Neuronal stem cell (in vitro differentiated cells): ENCODE data around the gene HNRNPC.

Experiments used
- DNase-seq: peaks from one replicate; pipeline ENCODE4 v3.0.0-alpha.2; 2013; ENCODE audit warnings: low spot score
- H2AFZ ChIP-seq: one replicate; pipeline ENCODE4 v1.6.1; 2013; ENCODE audit warnings: mild to moderate bottlenecking, low read length, inconsistent platforms
- H2AK5ac ChIP-seq: 2 replicates; pipeline ENCODE4 v1.6.1; 2013; ENCODE audit warnings: low read depth, mild to moderate bottlenecking, inconsistent platforms, low read length, moderate library complexity, mixed read lengths
- H2BK120ac ChIP-seq: 2 replicates; pipeline ENCODE4 v1.6.1; 2013; ENCODE audit warnings: low read depth, mild to moderate bottlenecking, inconsistent platforms, low read length, moderate library complexity, mixed read lengths
- H2BK12ac ChIP-seq: one replicate; pipeline ENCODE4 v1.6.1; 2013; ENCODE audit warnings: low read length, inconsistent platforms
- H2BK15ac ChIP-seq: 2 replicates; pipeline ENCODE4 v1.6.1; 2013; ENCODE audit warnings: mild to moderate bottlenecking, low read length, inconsistent platforms, mixed read lengths
- H2BK5ac ChIP-seq: one replicate; pipeline ENCODE4 v1.6.1; 2013; ENCODE audit warnings: inconsistent platforms, mild to moderate bottlenecking, low read length, moderate library complexity
- H3K14ac ChIP-seq: one replicate; pipeline ENCODE4 v1.6.1; 2013; ENCODE audit warnings: low read length, inconsistent platforms
- H3K18ac ChIP-seq: 2 replicates; pipeline ENCODE4 v1.6.1; 2013; ENCODE audit warnings: low read length, inconsistent platforms
- H3K23ac ChIP-seq: 2 replicates; pipeline ENCODE4 v1.6.1; 2013; ENCODE audit warnings: low read depth, mild to moderate bottlenecking, mixed read lengths, low read length, inconsistent platforms; ENCODE audit not compliant: poor library complexity
- H3K27ac ChIP-seq: replicated peaks from 3 replicates; pipeline ENCODE4 v1.5.1; 2013; ENCODE audit warnings: low read length, inconsistent platforms
- H3K27me3 ChIP-seq, 3 experiments: 2 replicates each; pipeline ENCODE4 v1.6.1; 2013; ENCODE audit warnings: low read length in 3 of 3, mild to moderate bottlenecking in 2 of 3, inconsistent platforms in 1 of 3, low read depth in 1 of 3, mixed read lengths in 1 of 3, moderate library complexity in 1 of 3; ENCODE audit not compliant: control insufficient read depth in 3 of 3, insufficient read depth in 3 of 3
- H3K36me3 ChIP-seq, 2 donors: replicated peaks in 1 of 2; 2 replicates each; pipeline ENCODE4 v1.6.1; 2013; ENCODE audit warnings: low read length in 2 of 2; ENCODE audit not compliant: control insufficient read depth in 2 of 2, insufficient read depth in 2 of 2
- H3K4ac ChIP-seq: 2 replicates; pipeline ENCODE4 v1.6.1; 2013; ENCODE audit warnings: inconsistent platforms, mild to moderate bottlenecking, low read length, moderate library complexity
- H3K4me1 ChIP-seq, 2 donors: 1 replicate in 1 of 2; 2 replicates in 1 of 2; pipeline ENCODE4 v1.6.1; 2013; ENCODE audit warnings: low read length in 2 of 2, low read depth in 1 of 2; ENCODE audit not compliant: control insufficient read depth in 2 of 2, insufficient read depth in 1 of 2
- H3K4me2 ChIP-seq: one replicate; pipeline ENCODE4 v1.6.1; 2013; ENCODE audit warnings: mild to moderate bottlenecking, low read length, inconsistent platforms; ENCODE audit not compliant: insufficient read depth, poor library complexity, severe bottlenecking
- H3K4me3 ChIP-seq, 2 donors: 2 replicates each; pipeline ENCODE4 v1.5.1; 2013; ENCODE audit warnings: low read length in 2 of 2, mild to moderate bottlenecking in 2 of 2, inconsistent platforms in 1 of 2, moderate library complexity in 1 of 2
- H3K79me1 ChIP-seq: one replicate; pipeline ENCODE4 v1.6.1; 2013; ENCODE audit warnings: low read depth, mild to moderate bottlenecking, inconsistent platforms, low read length, moderate library complexity
- H3K9ac ChIP-seq: one replicate; pipeline ENCODE4 v1.6.1; 2013; ENCODE audit warnings: mild to moderate bottlenecking, low read depth, low read length, inconsistent platforms; ENCODE audit not compliant: poor library complexity
- H3K9me3 ChIP-seq, 2 donors: replicated peaks in 1 of 2; 2 replicates each; pipeline versions ENCODE3 to v1.6.1; 2013; ENCODE audit warnings: low read length in 2 of 2, mild to moderate bottlenecking in 2 of 2, inconsistent platforms in 1 of 2, low read depth in 1 of 2, mixed read lengths in 1 of 2, moderate library complexity in 1 of 2; ENCODE audit not compliant: control insufficient read depth in 2 of 2, insufficient read depth in 1 of 2
- H4K8ac ChIP-seq: one replicate; pipeline ENCODE4 v1.6.1; 2013; ENCODE audit warnings: low read depth, mild to moderate bottlenecking, inconsistent platforms, low read length, moderate library complexity
- H4K91ac ChIP-seq: one replicate; pipeline ENCODE4 v1.6.1; 2013; ENCODE audit warnings: low read length, low read depth, mild to moderate bottlenecking, inconsistent platforms; ENCODE audit not compliant: poor library complexity
- WGBS, 2 donors: extraction: QIAGEN DNeasy Blood & Tissue Kit; methylation state at CpG; one replicate each; pipeline ENCODE4 v1.1.7; 2013; ENCODE audit warnings: missing lambda C conversion rate in 2 of 2, mixed read lengths in 1 of 2; ENCODE audit not compliant: insufficient read length in 2 of 2, insufficient replicate concordance in 1 of 2; ENCODE audit errors: extremely low coverage in 2 of 2; 5-methylcytosine and 5-hydroxymethylcytosine counted together

The HNRNPC gene

DNA sequence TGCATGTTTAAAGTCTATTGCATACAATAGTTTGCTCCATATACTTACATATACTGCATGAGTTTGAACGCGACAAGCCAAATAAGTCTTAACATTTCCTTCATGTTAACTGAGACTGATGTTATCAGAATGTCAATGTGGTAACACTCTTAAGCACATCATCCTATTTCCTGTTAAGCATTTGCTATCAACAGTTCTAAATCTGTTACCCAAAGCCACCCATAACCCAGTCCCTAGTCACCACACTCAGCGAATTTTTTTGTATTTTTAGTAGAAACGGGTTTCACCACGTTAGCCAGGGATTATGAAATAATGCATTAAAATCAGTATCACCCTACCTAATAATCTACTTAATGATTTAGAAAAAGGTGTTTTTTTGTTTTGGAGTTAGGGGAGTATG, 39.4 kb downstream of the HNRNPC start:
- no peak overlapping the region for H3K4me2 ChIP-seq
- no peak for DNase-seq
- H3K9ac ChIP-seq = no peak overlapping the region
- H4K91ac ChIP-seq = no peak overlapping the region
- no peak overlapping the region for H3K27ac ChIP-seq
- H2BK15ac ChIP-seq = no peak overlapping the region
- H3K79me1 ChIP-seq = peaks cover 3% of the 10 kb centered on the region
- H3K14ac ChIP-seq = no peak overlapping the region
- H2BK5ac ChIP-seq = no peak overlapping the region
- H3K36me3 ChIP-seq = peaks cover 45 to 100% of the 10 kb centered on the region in 2 donors
- no peaks in the 10 kb centered on the region for H3K4me1 ChIP-seq
- no CpG with 5 or more reads among the region's 5 CpGs for WGBS, 2 donors
- H2BK12ac ChIP-seq = no peak overlapping the region
- no peak overlapping the region for H3K4me3 ChIP-seq
- no peak overlapping the region for H2BK120ac ChIP-seq
- H3K23ac ChIP-seq = no peak overlapping the region
- H2AFZ ChIP-seq = no peak overlapping the region
- no peak overlapping the region for H3K18ac ChIP-seq
- H3K9me3 ChIP-seq = no peaks in the 10 kb centered on the region
- H4K8ac ChIP-seq = no peak overlapping the region
- no peak overlapping the region for H3K4ac ChIP-seq
- H2AK5ac ChIP-seq = no peak overlapping the region
- no peaks in the 10 kb centered on the region for H3K27me3 ChIP-seq

DNA sequence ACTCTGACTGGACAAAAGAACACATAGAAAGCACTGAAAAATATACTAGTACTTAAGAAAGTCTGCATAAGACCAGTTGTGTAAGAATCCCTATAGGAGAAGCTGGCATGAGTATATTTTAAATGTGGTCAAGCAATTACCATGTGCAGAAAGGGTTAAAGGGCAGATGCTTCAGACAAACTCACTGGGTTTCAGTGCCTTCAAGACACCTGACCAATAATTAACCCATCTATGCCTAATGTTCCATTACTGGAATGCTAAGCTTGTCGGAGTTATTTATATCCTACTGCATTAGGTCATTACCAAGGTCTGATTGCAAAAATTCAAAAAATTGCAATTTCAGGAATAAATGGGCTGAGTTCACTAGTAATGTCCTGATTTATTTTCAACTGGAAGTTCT, 41.3 kb downstream of the HNRNPC start:
- Histone ChIP-seq H2BK15ac (no peak overlapping the region), H4K8ac (no peak overlapping the region), H3K4me1 (no peaks in the 10 kb centered on the region), H3K4ac (no peak overlapping the region), H3K4me3 (no peak overlapping the region), H3K79me1 (peaks cover 5% of the 10 kb centered on the region), H3K27ac (no peak overlapping the region), H2AFZ (no peak overlapping the region), H3K9ac (no peak overlapping the region), H2BK5ac (no peak overlapping the region), H3K4me2 (no peak overlapping the region), H3K27me3 (no peaks in the 10 kb centered on the region), H3K14ac (no peak overlapping the region), H2BK12ac (no peak overlapping the region), H3K23ac (no peak overlapping the region), H2AK5ac (no peak overlapping the region), H4K91ac (no peak overlapping the region), H2BK120ac (no peak overlapping the region), H3K36me3 (peaks cover 46 to 100% of the 10 kb centered on the region in 2 donors), H3K9me3 (no peaks in the 10 kb centered on the region), H3K18ac (no peak overlapping the region)
- DNase-seq = no peak
- no CpG with 5 or more reads among the region's 1 CpG for WGBS, 2 donors

DNA sequence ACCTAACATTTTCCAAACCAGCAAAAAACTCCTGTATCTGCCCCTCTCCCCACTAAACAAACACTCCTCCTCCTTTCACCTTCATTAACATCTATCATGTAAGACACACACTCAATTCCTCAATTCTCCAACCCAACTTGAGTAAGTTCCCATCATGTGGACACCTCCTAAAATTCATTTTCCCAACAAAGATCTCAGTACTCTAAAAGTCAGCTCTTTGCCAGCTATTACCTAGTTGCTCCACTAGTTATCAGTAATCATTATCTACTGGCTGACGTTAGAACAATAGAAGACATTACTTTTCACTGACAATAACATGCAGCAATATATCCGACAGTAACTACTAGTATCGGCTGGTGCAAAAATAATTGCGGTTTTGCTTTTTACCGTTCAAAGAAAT, 42.1 kb downstream of the HNRNPC start:
- peaks cover 44 to 100% of the 10 kb centered on the region in 2 donors for H3K36me3 ChIP-seq
- no peak overlapping the region for H3K4me2 ChIP-seq
- no peak overlapping the region for H2AK5ac ChIP-seq
- no peak overlapping the region for H4K91ac ChIP-seq
- no peak overlapping the region for H3K27ac ChIP-seq
- H2BK5ac ChIP-seq = no peak overlapping the region
- H2BK120ac ChIP-seq = no peak overlapping the region
- H4K8ac ChIP-seq = no peak overlapping the region
- no peak overlapping the region for H3K14ac ChIP-seq
- no peak overlapping the region for H3K18ac ChIP-seq
- H2BK12ac ChIP-seq = no peak overlapping the region
- no peaks in the 10 kb centered on the region for H3K9me3 ChIP-seq
- no peak overlapping the region for H3K4ac ChIP-seq
- H3K27me3 ChIP-seq = no peaks in the 10 kb centered on the region
- no CpG with 5 or more reads among the region's 5 CpGs for WGBS, 2 donors
- H2AFZ ChIP-seq = no peak overlapping the region
- no peak overlapping the region for H3K9ac ChIP-seq
- no peak for DNase-seq
- H3K79me1 ChIP-seq = peaks cover 5% of the 10 kb centered on the region
- no peak overlapping the region for H3K23ac ChIP-seq
- H2BK15ac ChIP-seq = no peak overlapping the region
- no peaks in the 10 kb centered on the region for H3K4me1 ChIP-seq
- H3K4me3 ChIP-seq = no peak overlapping the region

DNA sequence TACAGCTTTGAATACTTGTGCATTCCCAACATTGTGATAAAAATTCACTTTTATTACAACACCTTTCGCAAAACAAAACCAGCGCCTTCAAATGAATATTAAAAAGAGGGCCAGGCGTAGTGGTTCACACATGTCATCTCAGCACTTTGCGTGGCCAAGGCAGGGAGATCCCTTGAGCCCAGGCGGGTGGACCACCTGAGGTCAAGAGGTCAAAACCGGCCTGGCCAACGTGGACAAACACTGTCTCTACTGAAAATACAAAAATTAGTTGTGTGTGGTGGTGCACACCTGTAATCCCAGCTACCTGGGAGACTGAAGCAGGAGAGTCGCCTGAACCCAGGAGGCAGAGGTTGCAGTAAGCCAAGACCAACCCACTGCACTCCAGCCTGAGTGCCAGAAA, 42.8 kb downstream of the HNRNPC start:
- no peak overlapping the region for H2BK12ac ChIP-seq
- H2AFZ ChIP-seq = no peak overlapping the region
- H3K9me3 ChIP-seq = no peaks in the 10 kb centered on the region
- WGBS, 2 donors = no CpG with 5 or more reads among the region's 8 CpGs
- no peak overlapping the region for H3K18ac ChIP-seq
- no peak overlapping the region for H3K14ac ChIP-seq
- H3K36me3 ChIP-seq = peaks cover 43 to 100% of the 10 kb centered on the region in 2 donors
- H3K79me1 ChIP-seq = peaks cover 5% of the 10 kb centered on the region
- no peak overlapping the region for H4K91ac ChIP-seq
- H3K4me3 ChIP-seq = no peak overlapping the region
- H2BK120ac ChIP-seq = no peak overlapping the region
- no peak overlapping the region for H3K9ac ChIP-seq
- no peak overlapping the region for H4K8ac ChIP-seq
- no peak overlapping the region for H3K23ac ChIP-seq
- H3K27ac ChIP-seq = no peak overlapping the region
- no peak overlapping the region for H2BK5ac ChIP-seq
- H2BK15ac ChIP-seq = no peak overlapping the region
- H3K4ac ChIP-seq = no peak overlapping the region
- H3K27me3 ChIP-seq = no peaks in the 10 kb centered on the region
- H3K4me2 ChIP-seq = no peak overlapping the region
- no peaks in the 10 kb centered on the region for H3K4me1 ChIP-seq
- no peak for DNase-seq
- no peak overlapping the region for H2AK5ac ChIP-seq
